ENCODE measurements around the gene MIER1.

DNA sequence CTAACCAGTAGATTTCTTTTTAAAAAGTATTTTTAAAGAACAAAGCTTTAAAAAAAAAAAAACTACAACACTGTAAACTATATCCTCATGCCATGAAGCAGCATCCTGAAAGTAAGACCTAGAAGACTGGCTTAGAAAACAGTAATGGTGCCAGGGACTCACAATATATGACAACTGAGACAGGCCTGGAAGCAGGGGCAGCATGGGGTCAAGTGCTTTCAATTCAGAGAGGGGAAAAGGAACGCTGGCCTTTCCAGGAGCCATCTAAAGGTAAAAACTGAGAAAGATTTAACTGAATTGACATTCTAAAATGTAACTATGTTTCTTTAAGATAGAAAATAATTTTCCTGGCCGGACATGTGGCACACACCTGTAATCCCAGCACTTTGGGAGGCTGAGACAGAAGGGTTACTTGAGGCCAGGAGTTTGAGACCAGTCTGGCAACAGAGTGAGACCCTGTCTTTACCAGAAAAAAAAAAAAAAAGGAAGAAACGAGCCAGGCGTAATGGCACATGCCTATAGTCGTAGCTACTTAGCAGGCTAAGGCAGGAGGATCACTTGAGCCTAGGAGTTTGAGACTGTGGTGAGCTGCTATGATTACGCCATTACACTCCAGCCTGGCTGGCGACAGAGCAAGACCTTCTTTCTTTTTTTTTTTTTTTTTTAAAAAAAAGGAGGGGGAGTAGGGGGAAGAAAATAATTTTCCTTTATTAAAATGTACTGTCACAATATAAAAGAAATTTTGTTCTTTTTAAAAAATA, 75.0 kb downstream of the MIER1 start:
- TF ChIP-seq, protein P1, sequence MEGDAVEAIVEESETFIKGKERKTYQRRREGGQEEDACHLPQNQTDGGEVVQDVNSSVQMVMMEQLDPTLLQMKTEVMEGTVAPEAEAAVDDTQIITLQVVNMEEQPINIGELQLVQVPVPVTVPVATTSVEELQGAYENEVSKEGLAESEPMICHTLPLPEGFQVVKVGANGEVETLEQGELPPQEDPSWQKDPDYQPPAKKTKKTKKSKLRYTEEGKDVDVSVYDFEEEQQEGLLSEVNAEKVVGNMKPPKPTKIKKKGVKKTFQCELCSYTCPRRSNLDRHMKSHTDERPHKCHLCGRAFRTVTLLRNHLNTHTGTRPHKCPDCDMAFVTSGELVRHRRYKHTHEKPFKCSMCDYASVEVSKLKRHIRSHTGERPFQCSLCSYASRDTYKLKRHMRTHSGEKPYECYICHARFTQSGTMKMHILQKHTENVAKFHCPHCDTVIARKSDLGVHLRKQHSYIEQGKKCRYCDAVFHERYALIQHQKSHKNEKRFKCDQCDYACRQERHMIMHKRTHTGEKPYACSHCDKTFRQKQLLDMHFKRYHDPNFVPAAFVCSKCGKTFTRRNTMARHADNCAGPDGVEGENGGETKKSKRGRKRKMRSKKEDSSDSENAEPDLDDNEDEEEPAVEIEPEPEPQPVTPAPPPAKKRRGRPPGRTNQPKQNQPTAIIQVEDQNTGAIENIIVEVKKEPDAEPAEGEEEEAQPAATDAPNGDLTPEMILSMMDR (IDR thresholded peaks at IDR 0.05), result no peak
- TF ChIP-seq POLR2A (IDR thresholded peaks at IDR 0.05), result no peak

Data from prostate gland (tissue), 2 donors.